PC-3 (cell line): ENCODE measurements around the gene MOV10. TPM values are rescaled to one million over a fixed set of nuclear protein-coding genes. Genes with fewer than 3 reads are reported as not detected.

Experiments used
- ATAC-seq: fragments of 200-7000 bp; cut with Tn5 transposase; 2 replicates; pipeline ENCODE4 v1.9.1; 2020; ENCODE audit warnings: mild to moderate bottlenecking, moderate library complexity
- Bru-seq: library from RNA; stranded (reverse); fragments of 400-500 nt; gene quantifications from one replicate; lab custom pipeline; 2021; lab: Mats Ljungman, UMichigan
- BruChase-seq, 2 experiments: library from RNA; stranded (reverse); fragments of 400-500 nt; gene quantifications; one replicate each; lab custom pipeline; 2021; lab: Mats Ljungman, UMichigan
- BruUV-seq: library from RNA; stranded (reverse); fragments of 400-500 nt; replicated peaks from 2 replicates; lab custom pipeline; 2021; lab: Mats Ljungman, UMichigan
- CTCF ChIA-PET: fragments of 300-600 bp; sonication (Branson Sonifier 250); formaldehyde crosslinking; loops from one replicate; lab custom pipeline; 2022; ENCODE audit warnings: antibody characterized with exemption; lab: Charles Lee
- POLR2A ChIA-PET: fragments of 300-600 bp; sonication (Branson Sonifier 250); formaldehyde crosslinking; loops from one replicate; lab custom pipeline; 2022; ENCODE audit warnings: antibody characterized with exemption; ENCODE audit not compliant: unreplicated experiment; lab: Charles Lee
- DNase-seq: peaks from one replicate; pipeline ENCODE4 v3.0.0-alpha.2; 2015
- H2AFZ ChIP-seq: fragments of 300-600 bp; sonication (generic); 2 replicates; pipeline ENCODE4 v1.6.0; 2016; ENCODE audit warnings: antibody characterized with exemption, low read length
- H3F3A ChIP-seq: fragments of 300-600 bp; sonication (generic); one replicate; pipeline ENCODE4 v1.6.0; 2017; ENCODE audit warnings: antibody characterized with exemption, low read length, control low read depth, mild to moderate bottlenecking; ENCODE audit not compliant: unreplicated experiment
- H3K27ac ChIP-seq: fragments of 300-600 bp; sonication (generic); 2 replicates; pipeline ENCODE4 v1.5.1; 2016; ENCODE audit warnings: mild to moderate bottlenecking, low read length
- H3K27me3 ChIP-seq: fragments of 300-600 bp; sonication (generic); 2 replicates; pipeline ENCODE4 v1.6.1; 2016; ENCODE audit warnings: low read length, mixed read lengths
- H3K36me3 ChIP-seq: fragments of 300-600 bp; sonication (generic); 2 replicates; pipeline ENCODE4 v1.6.1; 2016; ENCODE audit warnings: low read depth, mixed run types, low read length, mixed read lengths
- H3K4me1 ChIP-seq: fragments of 300-600 bp; sonication (generic); 2 replicates; pipeline ENCODE4 v1.5.1; 2016; ENCODE audit warnings: low read length; ENCODE audit not compliant: insufficient read depth
- H3K4me2 ChIP-seq: fragments of 300-600 bp; sonication (generic); 2 replicates; pipeline ENCODE4 v1.6.0; 2016; ENCODE audit warnings: low read length
- H3K4me3 ChIP-seq: fragments of 300-600 bp; sonication (generic); 2 replicates; pipeline ENCODE4 v1.5.1; 2016; ENCODE audit warnings: mild to moderate bottlenecking, low read length, mixed read lengths
- H3K79me2 ChIP-seq: fragments of 300-600 bp; sonication (generic); 2 replicates; pipeline ENCODE4 v1.6.1; 2017; ENCODE audit warnings: low read length, mixed read lengths
- H3K9ac ChIP-seq: fragments of 300-600 bp; sonication (generic); 2 replicates; pipeline ENCODE4 v1.6.0; 2016; ENCODE audit warnings: mild to moderate bottlenecking, low read length
- H3K9me2 ChIP-seq: fragments of 300-600 bp; sonication (generic); replicated peaks from 2 replicates; pipeline ENCODE4 v1.6.1; 2016; ENCODE audit warnings: mixed run types, low read length, mixed read lengths
- H3K9me3 ChIP-seq: fragments of 300-600 bp; sonication (generic); 2 replicates; pipeline ENCODE4 v1.6.1; 2016; ENCODE audit warnings: low read length, mixed read lengths
- H4K20me1 ChIP-seq: fragments of 300-600 bp; sonication (generic); 2 replicates; pipeline ENCODE4 v1.6.1; 2016; ENCODE audit warnings: low read length, mixed read lengths
- EZH2 ChIP-seq: fragments of 300-600 bp; sonication (generic); IDR thresholded peaks from one replicate; pipeline ENCODE4 v1.6.1; 2017; ENCODE audit warnings: antibody characterized with exemption, mild to moderate bottlenecking, low read length; ENCODE audit not compliant: unreplicated experiment
- EZH2phosphoT487 ChIP-seq: fragments of 300-600 bp; sonication (generic); IDR thresholded peaks from 2 replicates; pipeline ENCODE4 v1.6.1; 2018; ENCODE audit warnings: mild to moderate bottlenecking, antibody characterized with exemption, low read length, borderline replicate concordance
- intact Hi-C: fragments of 100-400 bp; cut with micrococcal nuclease; formaldehyde crosslinking; loops from 2 replicates; pipeline ENCODE4 v1.9.0; 2023
- long read RNA-seq: library from polyadenylated mRNA; unstranded; transcript quantifications from one replicate; pipeline ENCODE4 v2.0.0, GENCODE V29; 2021; ENCODE audit not compliant: unreplicated experiment
- total RNA-seq: library from RNA; depleted of rRNA; stranded (reverse); fragments of >200 nt; gene quantifications from 2 replicates; pipeline ENCODE4 v1.2.3, GENCODE V29; 2014; rRNA removed
- TF ChIP-seq, protein P1 (sequence below): fragments of 300-600 bp; sonication (generic); conservative IDR thresholded peaks from 2 replicates; pipeline ENCODE4 v1.5.1; 2017; ENCODE audit warnings: antibody characterized with exemption, low read depth, mild to moderate bottlenecking, low read length

The MOV10 gene, protein sequence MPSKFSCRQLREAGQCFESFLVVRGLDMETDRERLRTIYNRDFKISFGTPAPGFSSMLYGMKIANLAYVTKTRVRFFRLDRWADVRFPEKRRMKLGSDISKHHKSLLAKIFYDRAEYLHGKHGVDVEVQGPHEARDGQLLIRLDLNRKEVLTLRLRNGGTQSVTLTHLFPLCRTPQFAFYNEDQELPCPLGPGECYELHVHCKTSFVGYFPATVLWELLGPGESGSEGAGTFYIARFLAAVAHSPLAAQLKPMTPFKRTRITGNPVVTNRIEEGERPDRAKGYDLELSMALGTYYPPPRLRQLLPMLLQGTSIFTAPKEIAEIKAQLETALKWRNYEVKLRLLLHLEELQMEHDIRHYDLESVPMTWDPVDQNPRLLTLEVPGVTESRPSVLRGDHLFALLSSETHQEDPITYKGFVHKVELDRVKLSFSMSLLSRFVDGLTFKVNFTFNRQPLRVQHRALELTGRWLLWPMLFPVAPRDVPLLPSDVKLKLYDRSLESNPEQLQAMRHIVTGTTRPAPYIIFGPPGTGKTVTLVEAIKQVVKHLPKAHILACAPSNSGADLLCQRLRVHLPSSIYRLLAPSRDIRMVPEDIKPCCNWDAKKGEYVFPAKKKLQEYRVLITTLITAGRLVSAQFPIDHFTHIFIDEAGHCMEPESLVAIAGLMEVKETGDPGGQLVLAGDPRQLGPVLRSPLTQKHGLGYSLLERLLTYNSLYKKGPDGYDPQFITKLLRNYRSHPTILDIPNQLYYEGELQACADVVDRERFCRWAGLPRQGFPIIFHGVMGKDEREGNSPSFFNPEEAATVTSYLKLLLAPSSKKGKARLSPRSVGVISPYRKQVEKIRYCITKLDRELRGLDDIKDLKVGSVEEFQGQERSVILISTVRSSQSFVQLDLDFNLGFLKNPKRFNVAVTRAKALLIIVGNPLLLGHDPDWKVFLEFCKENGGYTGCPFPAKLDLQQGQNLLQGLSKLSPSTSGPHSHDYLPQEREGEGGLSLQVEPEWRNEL
- total RNA-seq, result 68.5 and 71.6 TPM in 2 replicates
- Bru-seq, nascent RNA, result percentile 68 among the genes with signal in this experiment
- BruChase-seq, experiment 1, labeled RNA remaining after a 6-hour chase, result percentile 80 among the genes with signal in this experiment
- BruChase-seq, experiment 2, labeled RNA remaining after a 2-hour chase, result percentile 82 among the genes with signal in this experiment
- long read RNA-seq, transcript MOV10-216 (4 exons, 705 nt), result minor isoform, 8 of 113 reads
- long read RNA-seq, transcript MOV10-204 (21 exons, 3,641 nt), result minor isoform, 5 of 113 reads
- long read RNA-seq, transcript MOV10-203 (21 exons, 3,552 nt), result major isoform, 24 of 113 reads
- long read RNA-seq, transcript MOV10-201 (20 exons, 3,383 nt), result minor isoform, 6 of 113 reads
- long read RNA-seq, partial matches to known transcripts, result 55 of 113 reads
- long read RNA-seq, other reads (novel, unspliced or antisense), result 15 of 113 reads

DNA sequence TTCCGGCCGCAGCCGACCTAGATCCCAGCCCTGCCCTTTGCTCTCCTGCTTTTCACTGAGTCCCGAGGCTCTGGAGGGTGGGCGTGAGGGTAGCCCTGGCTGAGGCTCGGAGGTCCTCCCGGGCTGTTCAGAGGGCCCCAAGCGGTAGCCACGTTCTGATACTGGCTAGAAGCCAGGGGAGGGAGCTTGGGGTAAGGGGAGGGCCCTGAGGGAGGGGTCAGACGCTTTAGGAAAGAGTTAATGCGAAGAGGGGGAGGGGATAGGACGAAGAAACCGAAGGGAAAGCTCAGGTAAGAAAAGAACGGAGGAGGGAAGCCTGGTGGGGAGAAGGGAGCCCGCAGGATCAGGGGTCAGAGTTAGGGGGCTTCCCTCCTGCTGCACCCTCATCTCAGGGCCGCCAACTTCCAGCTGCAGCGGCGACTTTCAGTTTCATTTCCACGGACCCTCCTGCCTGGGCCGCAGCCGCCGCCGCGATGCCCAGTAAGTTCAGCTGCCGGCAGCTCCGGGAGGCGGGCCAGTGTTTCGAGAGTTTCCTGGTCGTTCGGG lies at the start of gene MOV10:
Gene MOV10 (plus strand): TSS at position 220 of the 546 bp plus-strand sequence. CDS start 254 bp downstream, at position 474.
- POLR2A ChIA-PET, result interaction anchor here (0.6 to 1.5 kb wide), 3 partner anchors 30 to 1085 kb away, joined by 3 to 7 read pairs (median 4); partner anchors contain the start of gene PHTF1
- TF ChIP-seq EZH2phosphoT487 (no peak), EZH2 (no peak)
- TF ChIP-seq, protein P1, sequence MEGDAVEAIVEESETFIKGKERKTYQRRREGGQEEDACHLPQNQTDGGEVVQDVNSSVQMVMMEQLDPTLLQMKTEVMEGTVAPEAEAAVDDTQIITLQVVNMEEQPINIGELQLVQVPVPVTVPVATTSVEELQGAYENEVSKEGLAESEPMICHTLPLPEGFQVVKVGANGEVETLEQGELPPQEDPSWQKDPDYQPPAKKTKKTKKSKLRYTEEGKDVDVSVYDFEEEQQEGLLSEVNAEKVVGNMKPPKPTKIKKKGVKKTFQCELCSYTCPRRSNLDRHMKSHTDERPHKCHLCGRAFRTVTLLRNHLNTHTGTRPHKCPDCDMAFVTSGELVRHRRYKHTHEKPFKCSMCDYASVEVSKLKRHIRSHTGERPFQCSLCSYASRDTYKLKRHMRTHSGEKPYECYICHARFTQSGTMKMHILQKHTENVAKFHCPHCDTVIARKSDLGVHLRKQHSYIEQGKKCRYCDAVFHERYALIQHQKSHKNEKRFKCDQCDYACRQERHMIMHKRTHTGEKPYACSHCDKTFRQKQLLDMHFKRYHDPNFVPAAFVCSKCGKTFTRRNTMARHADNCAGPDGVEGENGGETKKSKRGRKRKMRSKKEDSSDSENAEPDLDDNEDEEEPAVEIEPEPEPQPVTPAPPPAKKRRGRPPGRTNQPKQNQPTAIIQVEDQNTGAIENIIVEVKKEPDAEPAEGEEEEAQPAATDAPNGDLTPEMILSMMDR, result no peak
- H3K9ac ChIP-seq, result peak within 1 kb of the TSS; percentile 85
- H3K4me1 ChIP-seq, result peaks cover 24% of the 10 kb centered on the region
- H3F3A ChIP-seq, result peaks cover 7% of the 10 kb centered on the region
- BruUV-seq, result TSS peak; percentile 11
- H4K20me1 ChIP-seq, result no peaks in the 10 kb centered on the region
- peaks cover 17% of the 10 kb centered on the region; the same call in 1 of the 2 replicates for H3K36me3 ChIP-seq
- DNase-seq, result peak; percentile 75
- H2AFZ ChIP-seq, result peak within 1 kb of the TSS; percentile 83
- peak; percentile 57 for ATAC-seq
- H3K4me3 ChIP-seq, result peak within 1 kb of the TSS; percentile 99
- intact Hi-C loops, result loop anchor here (1.0 to 5.0 kb wide), 3 partner anchors 33 to 282 kb away; partner anchors contain the start of gene RHOC
- no peaks in the 10 kb centered on the region for H3K27me3 ChIP-seq
- H3K79me2 ChIP-seq, result peaks cover 30% of the 10 kb centered on the region
- H3K27ac ChIP-seq, result peak within 1 kb of the TSS; percentile 53
- CTCF ChIA-PET, result interaction anchor here (0.7 to 2.1 kb wide), 4 partner anchors 10 to 52 kb away, joined by 4 to 7 read pairs (median 6); no protein-coding TSS in a partner anchor
- no peaks in the 10 kb centered on the region for H3K9me3 ChIP-seq
- peak within 1 kb of the TSS; percentile 100 for H3K4me2 ChIP-seq
- H3K9me2 ChIP-seq, result no peaks in the 10 kb centered on the region

DNA sequence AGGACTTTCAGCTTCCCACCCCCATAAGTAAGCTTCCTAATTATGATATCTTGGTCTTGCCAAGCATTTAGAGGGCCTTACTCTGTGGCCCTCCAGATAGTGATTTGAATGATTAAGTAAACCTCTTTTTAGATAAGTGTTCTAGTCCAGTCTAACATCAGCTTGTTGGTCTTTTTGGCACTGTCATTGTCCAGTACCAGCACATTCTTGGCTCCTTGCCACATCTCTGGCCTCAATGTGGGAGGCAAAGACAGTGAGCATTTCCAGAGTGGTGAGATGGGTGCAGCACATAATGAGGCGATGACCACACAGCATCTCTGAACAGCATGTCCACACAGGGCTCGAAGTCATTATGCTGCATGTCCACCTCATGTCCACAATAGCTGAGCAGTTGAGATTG lies 48.8 kb upstream of the MOV10 start:
- H3K79me2 ChIP-seq, result peaks cover 98% of the 10 kb centered on the region
- TF ChIP-seq EZH2 (no peak), EZH2phosphoT487 (no peak)
- TF ChIP-seq, protein P1, result no peak
- H3K4me2 ChIP-seq, result no peak overlapping the region
- no peaks in the 10 kb centered on the region for H3K27me3 ChIP-seq
- CTCF ChIA-PET, result no interaction called here
- intact Hi-C loops, result no loop called here
- POLR2A ChIA-PET, result no interaction called here
- DNase-seq (no peak), ATAC-seq (no peak)
- peaks cover 7% of the 10 kb centered on the region for H3K4me1 ChIP-seq
- no peaks in the 10 kb centered on the region for H3K9me3 ChIP-seq
- H3K9ac ChIP-seq, result no peak overlapping the region
- BruUV-seq, result no TSS peak
- no peaks in the 10 kb centered on the region for H3F3A ChIP-seq
- H2AFZ ChIP-seq, result no peak overlapping the region
- no peak overlapping the region for H3K27ac ChIP-seq
- no peak overlapping the region for H3K4me3 ChIP-seq
- peaks cover 14% of the 10 kb centered on the region; the same call in 1 of the 2 replicates for H3K36me3 ChIP-seq
- H3K9me2 ChIP-seq, result no peaks in the 10 kb centered on the region
- H4K20me1 ChIP-seq, result peaks cover 66% of the 10 kb centered on the region
